DOHH2 (cell line): ENCODE data around the gene ADAMTSL1.

Experiments
- H3F3A ChIP-seq: fragments of 200-600 bp; sonication (generic), shearing (Covaris generic); 2 replicates; pipeline ENCODE4 v1.6.0; 2016; ENCODE audit warnings: antibody characterized with exemption, mild to moderate bottlenecking; ENCODE audit not compliant: control insufficient read depth, insufficient read depth
- H3K27ac ChIP-seq: fragments of 200-600 bp; sonication (generic); 2 replicates; pipeline ENCODE4 v1.5.1; 2014; ENCODE audit warnings: low read depth, mild to moderate bottlenecking, low read length, moderate library complexity
- H3K27me3 ChIP-seq: fragments of 200-600 bp; sonication (generic); 2 replicates; pipeline ENCODE4 v1.6.1; 2014; ENCODE audit warnings: mild to moderate bottlenecking, low read length, mixed read lengths; ENCODE audit not compliant: control insufficient read depth
- H3K36me3 ChIP-seq: fragments of 200-600 bp; sonication (generic); 2 replicates; pipeline ENCODE4 v1.6.1; 2014; ENCODE audit warnings: mild to moderate bottlenecking, low read length, moderate library complexity, mixed read lengths; ENCODE audit not compliant: control insufficient read depth
- H3K4me1 ChIP-seq: fragments of 200-600 bp; sonication (generic); 2 replicates; pipeline ENCODE4 v1.6.1; 2014; ENCODE audit warnings: mild to moderate bottlenecking, low read length, mixed read lengths; ENCODE audit not compliant: control insufficient read depth
- H3K4me2 ChIP-seq: fragments of 200-600 bp; sonication (generic); 2 replicates; pipeline ENCODE4 v1.6.0; 2014; ENCODE audit warnings: mild to moderate bottlenecking, low read length, moderate library complexity
- H3K4me3 ChIP-seq: fragments of 200-600 bp; sonication (generic); 2 replicates; pipeline ENCODE4 v1.5.1; 2014; ENCODE audit warnings: mild to moderate bottlenecking, low read length, mixed read lengths
- H3K79me2 ChIP-seq: fragments of 200-600 bp; sonication (generic); 2 replicates; pipeline ENCODE4 v1.6.1; 2014; ENCODE audit warnings: mild to moderate bottlenecking, low read length, mixed read lengths; ENCODE audit not compliant: control insufficient read depth
- H3K9me2 ChIP-seq: fragments of 200-600 bp; sonication (generic); replicated peaks from 2 replicates; pipeline ENCODE4 v1.6.1; 2014; ENCODE audit warnings: mild to moderate bottlenecking, low read length, mixed read lengths; ENCODE audit not compliant: control insufficient read depth
- H3K9me3 ChIP-seq: fragments of 200-600 bp; sonication (generic); 2 replicates; pipeline ENCODE4 v1.6.1; 2014; ENCODE audit warnings: antibody characterized with exemption, low read length, mixed read lengths; ENCODE audit not compliant: control insufficient read depth, insufficient read depth
- H4K20me1 ChIP-seq: fragments of 200-600 bp; sonication (generic); 2 replicates; pipeline ENCODE4 v1.6.0; 2014; ENCODE audit warnings: low read depth, mild to moderate bottlenecking, antibody characterized with exemption, low read length, moderate library complexity; ENCODE audit not compliant: control insufficient read depth, insufficient read depth
- EZH2phosphoT487 ChIP-seq: fragments of 200-600 bp; sonication (generic); IDR thresholded peaks from 2 replicates; pipeline ENCODE4 v1.6.1; 2017; ENCODE audit warnings: borderline replicate concordance, mild to moderate bottlenecking, antibody characterized with exemption, low read length, moderate library complexity, mixed read lengths
- TF ChIP-seq, protein P1 (sequence below): fragments of 200-600 bp; sonication (generic); IDR thresholded peaks from one replicate; pipeline ENCODE4 v1.5.1; 2014; ENCODE audit warnings: antibody characterized with exemption, mild to moderate bottlenecking, low read depth, low read length; ENCODE audit not compliant: poor library complexity, severe bottlenecking

ADAMTSL1 gene

DNA sequence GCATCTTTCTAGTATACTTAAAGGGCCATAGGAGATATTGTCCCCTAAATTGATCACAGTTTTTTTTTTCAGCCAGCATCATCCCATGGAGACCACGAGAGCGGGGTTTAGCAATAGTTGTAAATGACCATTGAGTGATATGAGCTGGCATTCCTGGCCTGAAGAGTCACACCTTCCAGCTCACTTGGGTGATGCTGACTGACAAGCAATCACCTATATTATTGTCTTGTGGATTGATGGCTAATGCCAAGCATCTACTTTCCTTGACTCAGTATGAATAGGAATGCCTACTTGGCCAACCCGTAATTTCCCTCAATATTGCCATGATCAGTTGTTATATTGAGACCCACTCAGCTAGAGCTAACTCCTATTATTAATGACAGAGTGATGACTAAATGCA is 70.5 kb downstream of the ADAMTSL1 start:
- no peak overlapping the region for H3K4me3 ChIP-seq
- no peaks in the 10 kb centered on the region for H3K79me2 ChIP-seq
- H3K4me1 ChIP-seq = no peaks in the 10 kb centered on the region
- H3F3A ChIP-seq = no peaks in the 10 kb centered on the region
- TF ChIP-seq, protein P1, sequence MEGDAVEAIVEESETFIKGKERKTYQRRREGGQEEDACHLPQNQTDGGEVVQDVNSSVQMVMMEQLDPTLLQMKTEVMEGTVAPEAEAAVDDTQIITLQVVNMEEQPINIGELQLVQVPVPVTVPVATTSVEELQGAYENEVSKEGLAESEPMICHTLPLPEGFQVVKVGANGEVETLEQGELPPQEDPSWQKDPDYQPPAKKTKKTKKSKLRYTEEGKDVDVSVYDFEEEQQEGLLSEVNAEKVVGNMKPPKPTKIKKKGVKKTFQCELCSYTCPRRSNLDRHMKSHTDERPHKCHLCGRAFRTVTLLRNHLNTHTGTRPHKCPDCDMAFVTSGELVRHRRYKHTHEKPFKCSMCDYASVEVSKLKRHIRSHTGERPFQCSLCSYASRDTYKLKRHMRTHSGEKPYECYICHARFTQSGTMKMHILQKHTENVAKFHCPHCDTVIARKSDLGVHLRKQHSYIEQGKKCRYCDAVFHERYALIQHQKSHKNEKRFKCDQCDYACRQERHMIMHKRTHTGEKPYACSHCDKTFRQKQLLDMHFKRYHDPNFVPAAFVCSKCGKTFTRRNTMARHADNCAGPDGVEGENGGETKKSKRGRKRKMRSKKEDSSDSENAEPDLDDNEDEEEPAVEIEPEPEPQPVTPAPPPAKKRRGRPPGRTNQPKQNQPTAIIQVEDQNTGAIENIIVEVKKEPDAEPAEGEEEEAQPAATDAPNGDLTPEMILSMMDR = no peak
- TF ChIP-seq EZH2phosphoT487 = no peak
- no peaks in the 10 kb centered on the region for H3K27me3 ChIP-seq
- H3K27ac ChIP-seq = no peak overlapping the region
- no peaks in the 10 kb centered on the region for H4K20me1 ChIP-seq
- no peaks in the 10 kb centered on the region for H3K36me3 ChIP-seq
- H3K4me2 ChIP-seq = no peak overlapping the region
- no peaks in the 10 kb centered on the region for H3K9me3 ChIP-seq
- H3K9me2 ChIP-seq = no peaks in the 10 kb centered on the region; the same call in 1 of the 2 replicates

DNA sequence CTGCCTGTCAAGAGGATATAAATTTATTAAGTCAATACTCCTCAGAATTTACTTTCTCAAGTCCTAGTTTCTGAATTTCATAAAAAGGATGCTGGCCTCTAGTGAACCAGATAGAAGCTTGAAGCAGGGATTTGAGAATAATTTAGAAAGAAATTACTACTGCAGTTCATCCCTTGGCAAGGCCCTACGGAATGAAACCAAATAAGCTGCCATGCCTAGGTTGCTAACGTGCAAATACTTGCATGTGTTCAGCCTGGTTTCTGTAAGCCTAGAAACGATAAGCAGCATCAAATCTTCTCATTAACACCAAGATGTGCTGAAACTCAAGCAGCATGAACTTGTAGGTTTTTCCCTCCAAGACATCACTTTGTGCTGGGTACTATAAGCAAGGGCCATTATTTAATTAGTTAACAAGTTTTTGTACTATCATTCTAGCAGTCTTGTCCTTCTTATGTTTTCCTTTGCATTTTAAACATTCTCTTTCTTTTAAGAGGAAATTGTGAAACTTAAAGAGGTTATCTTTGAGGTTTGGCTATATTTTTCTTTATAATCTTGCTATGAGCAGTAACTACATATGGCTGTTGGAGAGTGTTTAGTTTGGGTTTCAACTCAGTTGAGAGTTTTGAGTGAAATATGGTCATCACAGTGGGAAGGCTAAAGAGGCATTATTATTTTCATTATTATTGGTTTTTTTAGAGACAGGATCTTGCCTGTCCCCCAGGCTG is 71.8 kb downstream of the ADAMTSL1 start:
- no peak for TF ChIP-seq EZH2phosphoT487
- TF ChIP-seq, protein P1 = no peak
- H3F3A ChIP-seq = no peaks in the 10 kb centered on the region
- H3K79me2 ChIP-seq = no peaks in the 10 kb centered on the region

DNA sequence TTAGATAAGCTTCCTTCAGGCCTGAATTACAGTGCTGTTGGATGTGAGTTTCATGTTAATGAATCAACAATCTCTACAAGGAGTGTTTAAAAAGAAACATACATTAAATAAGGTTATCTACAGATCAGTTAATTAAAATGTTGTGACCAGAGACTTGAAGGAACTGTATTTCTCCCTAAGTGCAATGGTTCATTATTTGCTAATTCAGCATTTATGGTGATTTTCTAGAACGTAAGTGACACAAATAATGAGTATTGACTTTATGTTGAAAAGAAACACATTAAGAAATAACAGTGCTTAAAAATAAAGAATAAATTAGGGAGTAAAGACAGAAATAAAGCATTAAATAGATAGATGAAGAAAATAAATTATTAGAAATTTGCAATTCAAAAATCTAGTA is 74.5 kb downstream of the ADAMTSL1 start:
- no peaks in the 10 kb centered on the region for H3K36me3 ChIP-seq
- no peaks in the 10 kb centered on the region; the same call in 1 of the 2 replicates for H3K9me2 ChIP-seq
- no peaks in the 10 kb centered on the region for H3K27me3 ChIP-seq
- H3K4me2 ChIP-seq = no peak overlapping the region
- no peaks in the 10 kb centered on the region for H3F3A ChIP-seq
- no peak overlapping the region for H3K4me3 ChIP-seq
- no peaks in the 10 kb centered on the region for H3K79me2 ChIP-seq
- H3K27ac ChIP-seq = no peak overlapping the region
- H3K9me3 ChIP-seq = no peaks in the 10 kb centered on the region
- no peaks in the 10 kb centered on the region for H4K20me1 ChIP-seq
- TF ChIP-seq, protein P1 = no peak
- TF ChIP-seq EZH2phosphoT487 = no peak
- H3K4me1 ChIP-seq = no peaks in the 10 kb centered on the region

More for the DNA sequence above, 71.8 kb downstream of the ADAMTSL1 start:
- Histone ChIP-seq H3K27me3 (no peaks in the 10 kb centered on the region), H4K20me1 (no peaks in the 10 kb centered on the region), H3K36me3 (no peaks in the 10 kb centered on the region), H3K4me1 (no peaks in the 10 kb centered on the region), H3K9me3 (no peaks in the 10 kb centered on the region), H3K9me2 (no peaks in the 10 kb centered on the region; the same call in 1 of the 2 replicates), H3K4me3 (no peak overlapping the region), H3K27ac (no peak overlapping the region), H3K4me2 (no peak overlapping the region)
